CD4-positive, alpha-beta memory T cell (primary cell): ENCODE results near the gene DENND5B. TPM values are rescaled to one million over a fixed set of nuclear protein-coding genes. Genes with fewer than 3 reads are reported as not detected.

Source experiments
- CTCF ChIA-PET: fragments of 350-600 bp; sonication (Branson Sonifier 250); formaldehyde crosslinking; loops from one replicate; lab custom pipeline; 2021; ENCODE audit warnings: inconsistent platforms; ENCODE audit not compliant: partially characterized antibody; lab: Charles Lee
- POLR2A ChIA-PET: fragments of 350-600 bp; sonication (Branson Sonifier 250); formaldehyde crosslinking; loops from one replicate; lab custom pipeline; 2021; ENCODE audit not compliant: partially characterized antibody; lab: Charles Lee
- DNase-seq, 5 donors: peaks; one replicate each; pipeline versions ENCODE4 v3.0.0 to v3.0.0-alpha.2; 2020 to 2022; ENCODE audit warnings: mixed read lengths in 1 of 5
- H3K27ac ChIP-seq: one replicate; pipeline ENCODE4 v1.7.0; 2013; ENCODE audit warnings: low read depth, low read length
- H3K27me3 ChIP-seq: 2 replicates; pipeline ENCODE4 v1.7.0; 2013; ENCODE audit warnings: mild to moderate bottlenecking, low read length, moderate library complexity; ENCODE audit not compliant: insufficient read depth
- H3K36me3 ChIP-seq: 2 replicates; pipeline ENCODE4 v1.7.0; 2013; ENCODE audit warnings: mild to moderate bottlenecking, low read length, moderate library complexity; ENCODE audit not compliant: insufficient read depth
- H3K4me1 ChIP-seq: 2 replicates; pipeline ENCODE4 v1.7.0; 2013; ENCODE audit warnings: mild to moderate bottlenecking, low read length, moderate library complexity; ENCODE audit not compliant: insufficient read depth
- H3K4me3 ChIP-seq, 2 donors: one replicate each; pipeline ENCODE4 v1.7.0; 2013; ENCODE audit warnings: low read length in 2 of 2, mild to moderate bottlenecking in 1 of 2
- H3K9me3 ChIP-seq, 2 donors: one replicate each; pipeline ENCODE4 v1.7.0; 2013; ENCODE audit warnings: low read length in 2 of 2, control low read depth in 1 of 2; ENCODE audit not compliant: control insufficient read depth in 1 of 2
- H3K27ac Mint-ChIP-seq, 7 donors: one replicate each; pipeline ENCODE4 v1.8.0; 2020 to 2021; ENCODE audit warnings: mixed read lengths in 7 of 7, mild to moderate bottlenecking in 6 of 7, inconsistent platforms in 3 of 7, moderate library complexity in 3 of 7
- H3K27me3 Mint-ChIP-seq, 2 donors: one replicate each; pipeline ENCODE4 v1.8.0; 2020 to 2021; ENCODE audit warnings: mixed read lengths in 2 of 2
- H3K36me3 Mint-ChIP-seq, 2 donors: one replicate each; pipeline ENCODE4 v1.8.0; 2020 to 2021; ENCODE audit warnings: mixed read lengths in 2 of 2, inconsistent platforms in 1 of 2, mild to moderate bottlenecking in 1 of 2
- H3K4me1 Mint-ChIP-seq, 4 donors: one replicate each; pipeline ENCODE4 v1.8.0; 2020 to 2021; ENCODE audit warnings: mixed read lengths in 4 of 4, mild to moderate bottlenecking in 1 of 4
- H3K4me3 Mint-ChIP-seq, 8 donors: one replicate each; pipeline ENCODE4 v1.8.0; 2020 to 2021; ENCODE audit warnings: mixed read lengths in 8 of 8, mild to moderate bottlenecking in 7 of 8, moderate library complexity in 6 of 8, inconsistent platforms in 3 of 8
- H3K9me3 Mint-ChIP-seq, 8 donors: one replicate each; pipeline ENCODE4 v1.8.0; 2020 to 2021; ENCODE audit warnings: mixed read lengths in 8 of 8, mild to moderate bottlenecking in 5 of 8, inconsistent platforms in 3 of 8, moderate library complexity in 1 of 8
- intact Hi-C: fragments of 100-400 bp; cut with micrococcal nuclease; formaldehyde crosslinking; loops from one replicate; pipeline ENCODE4 v1.15.1; 2023
- polyA plus RNA-seq, 2 donors: library from polyadenylated mRNA; unstranded; fragments of 300-500 nt; fragmentation: Illumina TruSeq; gene quantifications; one replicate each; pipeline ENCODE4 v1.2.3, GENCODE V29; 2021
- total RNA-seq, 2 experiments: library from RNA; stranded (reverse); gene quantifications; one replicate each; pipeline ENCODE4 v1.2.3, GENCODE V29; 2021

The DENND5B gene
- total and polyA plus RNA-seq, 4 experiments from 2014 or later = 0.60 TPM; not detected in 3

DNA sequence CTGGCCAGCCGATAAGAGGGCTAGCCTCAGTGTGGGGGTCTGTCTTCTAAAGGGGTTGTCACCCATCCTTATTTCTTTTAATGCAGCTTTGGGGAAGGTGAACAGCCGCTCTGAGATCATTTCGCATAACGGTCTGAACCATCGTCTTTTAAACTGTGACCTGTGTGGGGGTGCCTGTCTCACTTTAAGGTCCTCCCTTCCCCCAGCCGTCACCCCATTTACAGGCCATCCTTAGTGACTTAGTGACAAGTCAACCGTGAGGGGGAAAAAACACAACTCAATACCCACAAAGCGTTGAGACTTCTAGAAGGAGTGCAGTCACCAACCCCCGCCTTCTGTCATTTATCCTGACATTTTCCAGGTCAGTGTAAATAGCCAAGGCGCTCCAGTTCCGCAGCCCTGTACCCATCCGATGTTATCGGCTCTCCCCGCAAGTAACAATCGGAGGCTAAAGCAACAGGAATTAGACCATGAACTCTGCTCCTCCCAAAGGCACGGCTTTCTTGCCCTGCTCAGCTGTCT, 505 bp upstream of the DENND5B start:
- no peak for DNase-seq
- Mint-ChIP-seq H3K4me1 (peaks cover 10 to 19% (median 11%) of the 10 kb centered on the region in 4 donors), H3K36me3 (no peaks in the 10 kb centered on the region), H3K27ac (peak overlapping the region in 1 of 7 donors; percentile 42), H3K4me3 (peak overlapping the region; percentile 79 to 87 (median 84)), H3K27me3 (peaks cover 45% of the 10 kb centered on the region in 2 donors), H3K9me3 (peaks cover 0 to 7% (median 1%) of the 10 kb centered on the region in 8 donors)
- H3K4me1 ChIP-seq = peaks cover 5% of the 10 kb centered on the region
- H3K27ac ChIP-seq = no peak overlapping the region
- no peaks in the 10 kb centered on the region for H3K9me3 ChIP-seq
- H3K27me3 ChIP-seq = peaks cover 23% of the 10 kb centered on the region
- POLR2A ChIA-PET = no interaction called here
- intact Hi-C loops = no loop called here
- no peak overlapping the region for H3K4me3 ChIP-seq
- CTCF ChIA-PET = no interaction called here
- no peaks in the 10 kb centered on the region for H3K36me3 ChIP-seq

DNA sequence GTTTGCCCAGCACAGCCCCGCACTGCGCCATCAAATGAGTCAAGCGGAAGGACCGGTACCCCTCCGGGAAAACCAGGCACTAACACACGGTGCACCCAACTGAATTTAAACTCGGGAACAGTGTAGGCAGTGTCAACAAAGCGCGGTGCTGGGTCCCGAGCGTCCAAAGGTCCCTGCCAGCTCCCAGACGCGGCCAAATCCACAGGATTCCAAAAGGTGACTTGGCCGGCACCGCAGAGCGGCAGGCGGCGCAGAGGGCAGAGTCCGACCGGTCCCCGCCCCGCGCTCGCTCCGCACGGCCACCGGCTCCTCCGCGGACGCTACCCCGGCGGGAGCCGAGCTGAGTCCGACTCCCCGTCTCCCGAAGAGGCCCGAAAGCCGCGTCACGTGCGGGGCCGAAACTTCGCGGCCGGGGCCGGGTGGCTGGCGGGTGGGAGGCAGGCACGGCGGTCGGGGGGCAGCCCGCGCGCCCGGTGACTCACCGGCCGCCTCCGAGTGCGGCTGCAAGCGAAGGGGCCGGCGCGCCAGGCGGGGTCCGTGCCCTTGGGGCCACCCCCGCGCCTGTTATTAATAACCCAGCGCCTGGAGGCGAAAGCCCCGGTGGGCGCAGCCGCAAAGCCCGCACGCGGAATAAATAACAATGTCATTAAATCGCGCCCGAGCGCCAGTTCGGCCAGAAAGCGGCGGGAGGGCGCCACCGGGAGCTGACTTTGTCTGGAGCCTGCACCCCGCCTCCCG, 863 bp downstream of the DENND5B start:
- Mint-ChIP-seq H3K27me3 (peaks cover 44 to 47% of the 10 kb centered on the region in 2 donors), H3K9me3 (peaks cover 0 to 7% (median 1%) of the 10 kb centered on the region in 8 donors), H3K4me3 (peak overlapping the region; percentile 78 to 89 (median 84)), H3K27ac (peak overlapping the region in 1 of 7 donors; percentile 24), H3K36me3 (no peaks in the 10 kb centered on the region), H3K4me1 (peaks cover 10 to 19% (median 11%) of the 10 kb centered on the region in 4 donors)
- H3K4me1 ChIP-seq = peaks cover 5% of the 10 kb centered on the region
- H3K27me3 ChIP-seq = peaks cover 23% of the 10 kb centered on the region
- DNase-seq = peak in 2 of 5 donors; percentile 0 to 2
- no peaks in the 10 kb centered on the region for H3K36me3 ChIP-seq
- ChIA-PET CTCF (interaction anchor here (0.6 kb wide), 1 partner anchor 12 kb away, joined by 3 read pairs; no protein-coding TSS in a partner anchor), POLR2A (interaction anchor here (1.1 kb wide), 1 partner anchor 63 kb away, joined by 4 read pairs; no protein-coding TSS in a partner anchor)
- H3K9me3 ChIP-seq = no peaks in the 10 kb centered on the region
- H3K4me3 ChIP-seq = peak overlapping the region; percentile 17 to 38
- H3K27ac ChIP-seq = no peak overlapping the region
- intact Hi-C loops = no loop called here

DNA sequence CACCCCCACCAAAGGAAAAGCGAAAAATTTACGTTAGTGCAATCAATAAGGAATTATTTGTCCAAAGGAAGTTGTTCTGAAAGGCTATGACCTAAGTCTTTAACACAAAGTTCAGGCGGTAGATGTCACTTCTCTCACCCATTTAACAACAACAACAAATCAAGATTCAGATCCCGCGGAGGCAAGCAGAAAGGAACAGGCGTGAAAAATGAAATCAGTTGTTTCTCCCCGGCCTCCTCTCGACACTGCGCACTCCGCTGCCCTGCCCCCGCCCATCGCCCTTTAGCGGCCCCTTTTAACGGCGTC, 1.4 kb downstream of the DENND5B start:
- CTCF ChIA-PET = no interaction called here
- Histone ChIP-seq H3K4me3 (peak overlapping the region; percentile 17 to 38), H3K27me3 (peaks cover 23% of the 10 kb centered on the region), H3K4me1 (peaks cover 5% of the 10 kb centered on the region), H3K36me3 (no peaks in the 10 kb centered on the region), H3K27ac (no peak overlapping the region), H3K9me3 (no peaks in the 10 kb centered on the region)
- no peak for DNase-seq
- Mint-ChIP-seq H3K4me1 (peaks cover 10 to 19% (median 11%) of the 10 kb centered on the region in 4 donors), H3K27ac (peak overlapping the region in 1 of 7 donors; percentile 24), H3K9me3 (peaks cover 0 to 7% (median 1%) of the 10 kb centered on the region in 8 donors), H3K4me3 (peak overlapping the region; percentile 78 to 89 (median 84)), H3K27me3 (peaks cover 44 to 51% of the 10 kb centered on the region in 2 donors), H3K36me3 (no peaks in the 10 kb centered on the region)
- POLR2A ChIA-PET = no interaction called here
- intact Hi-C loops = no loop called here

DNA sequence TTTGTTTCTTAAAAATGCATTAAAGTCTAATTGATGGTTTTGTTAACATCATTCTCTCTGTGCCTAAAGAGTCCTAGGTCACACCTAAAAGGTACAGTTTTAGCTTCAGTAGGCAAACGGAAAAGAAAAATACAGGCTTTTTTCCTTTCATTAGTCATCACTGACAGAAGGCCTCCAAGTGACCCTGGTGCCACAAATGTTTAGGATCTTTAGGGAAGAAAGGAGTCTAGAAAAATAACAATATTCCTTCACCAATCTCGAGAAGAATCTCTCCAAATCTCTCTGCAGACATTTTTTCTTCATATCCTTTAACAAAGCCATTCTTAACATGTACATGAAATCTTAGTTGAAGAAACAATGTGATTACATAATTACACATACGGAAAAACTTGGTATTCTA, 2.0 kb downstream of the DENND5B start:
- POLR2A ChIA-PET = no interaction called here
- peaks cover 5% of the 10 kb centered on the region for H3K4me1 ChIP-seq
- no peak overlapping the region for H3K27ac ChIP-seq

DNA sequence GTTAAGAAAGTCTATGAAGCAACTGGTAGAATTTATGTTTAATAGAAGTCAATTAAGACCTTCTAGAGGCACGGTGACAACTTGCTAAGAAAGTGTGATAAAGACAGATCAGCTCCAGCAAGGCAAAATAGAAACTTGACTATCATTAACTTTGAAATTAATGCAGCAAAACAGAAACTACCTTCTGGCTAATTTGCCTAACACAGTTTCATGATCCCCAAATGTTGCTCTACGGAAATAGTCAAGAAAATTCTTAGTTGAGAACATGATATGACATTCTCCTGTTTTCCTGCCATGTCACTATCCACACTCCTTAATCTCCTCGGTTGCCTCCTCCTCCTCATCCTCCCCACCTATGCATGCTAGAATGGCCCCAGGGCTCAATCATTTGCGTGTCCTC, 4.2 kb downstream of the DENND5B start:
- no peak for DNase-seq
- H3K27ac ChIP-seq = no peak overlapping the region
- CTCF ChIA-PET = no interaction called here
- no peaks in the 10 kb centered on the region for H3K9me3 ChIP-seq
- Mint-ChIP-seq H3K36me3 (no peaks in the 10 kb centered on the region), H3K9me3 (peaks cover 0 to 9% (median 1%) of the 10 kb centered on the region in 8 donors), H3K27ac (no peak overlapping the region), H3K4me1 (peaks cover 7 to 14% (median 10%) of the 10 kb centered on the region in 4 donors), H3K4me3 (no peak overlapping the region), H3K27me3 (peaks cover 31 to 45% of the 10 kb centered on the region in 2 donors)
- no peak overlapping the region for H3K4me3 ChIP-seq
- intact Hi-C loops = no loop called here
- no peaks in the 10 kb centered on the region for H3K36me3 ChIP-seq
- POLR2A ChIA-PET = no interaction called here
- H3K27me3 ChIP-seq = peaks cover 18% of the 10 kb centered on the region
- peaks cover 5% of the 10 kb centered on the region for H3K4me1 ChIP-seq

More for the DNA sequence above, 2.0 kb downstream of the DENND5B start:
- Histone ChIP-seq H3K9me3 (no peaks in the 10 kb centered on the region), H3K4me3 (no peak overlapping the region), H3K36me3 (no peaks in the 10 kb centered on the region), H3K27me3 (peaks cover 23% of the 10 kb centered on the region)
- Mint-ChIP-seq H3K4me1 (peaks cover 10 to 19% (median 11%) of the 10 kb centered on the region in 4 donors), H3K27ac (no peak overlapping the region), H3K9me3 (peaks cover 0 to 9% (median 1%) of the 10 kb centered on the region in 8 donors), H3K36me3 (no peaks in the 10 kb centered on the region), H3K27me3 (peaks cover 41 to 47% of the 10 kb centered on the region in 2 donors), H3K4me3 (peak overlapping the region; percentile 34 to 89 (median 84))
- no peak for DNase-seq
- intact Hi-C loops = no loop called here
- CTCF ChIA-PET = no interaction called here

DNA sequence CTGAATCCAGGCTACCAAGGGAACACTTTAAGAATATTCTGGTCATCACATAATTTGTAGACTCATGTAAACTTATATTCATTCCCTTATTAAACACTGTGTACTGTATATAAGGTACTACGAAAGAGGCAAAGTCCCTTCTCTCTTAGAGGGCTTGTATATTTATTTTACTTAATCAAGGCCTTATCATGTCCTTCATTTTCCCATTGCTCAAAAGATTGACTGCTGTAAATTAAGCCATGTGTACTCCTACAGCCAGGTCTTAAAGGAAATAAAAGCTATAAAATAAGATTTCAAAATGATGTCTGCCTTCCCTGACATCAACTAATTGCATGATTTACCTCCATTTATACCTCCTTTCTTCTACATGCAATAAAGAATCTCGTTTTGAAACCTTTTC, 5.0 kb downstream of the DENND5B start:
- Mint-ChIP-seq H3K4me1 (peaks cover 3 to 9% (median 5%) of the 10 kb centered on the region in 4 donors), H3K36me3 (no peaks in the 10 kb centered on the region), H3K27ac (no peak overlapping the region), H3K27me3 (peaks cover 28 to 41% of the 10 kb centered on the region in 2 donors), H3K4me3 (no peak overlapping the region), H3K9me3 (peaks cover 0 to 9% (median 1%) of the 10 kb centered on the region in 8 donors)
- Histone ChIP-seq H3K4me3 (no peak overlapping the region), H3K4me1 (no peaks in the 10 kb centered on the region), H3K9me3 (no peaks in the 10 kb centered on the region), H3K27ac (no peak overlapping the region), H3K36me3 (no peaks in the 10 kb centered on the region), H3K27me3 (peaks cover 13% of the 10 kb centered on the region)
- intact Hi-C loops = no loop called here
- CTCF ChIA-PET = no interaction called here
- no peak for DNase-seq
- POLR2A ChIA-PET = no interaction called here

DNA sequence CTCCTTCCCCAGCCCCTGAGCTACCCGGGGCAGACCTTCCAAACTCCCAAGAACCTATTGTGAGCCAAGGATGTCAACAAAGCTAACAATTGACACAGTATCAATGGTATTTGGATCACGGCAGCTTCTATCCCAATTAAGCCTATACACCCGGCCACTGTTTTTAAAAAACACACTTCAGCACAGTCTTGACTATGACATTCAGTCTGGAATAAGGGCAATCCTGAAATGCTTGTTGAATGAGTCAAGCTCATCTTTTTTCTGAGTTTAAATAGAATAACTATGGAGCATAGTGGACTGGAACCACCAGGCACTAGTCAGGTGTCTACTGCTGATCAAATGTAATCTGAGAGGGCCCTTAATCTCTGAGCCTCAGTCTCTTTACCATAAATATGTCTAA, 5.7 kb downstream of the DENND5B start:
- H3K27ac ChIP-seq = no peak overlapping the region
- Mint-ChIP-seq H3K36me3 (no peaks in the 10 kb centered on the region), H3K27me3 (peaks cover 28 to 41% of the 10 kb centered on the region in 2 donors), H3K4me1 (peaks cover 3 to 9% (median 5%) of the 10 kb centered on the region in 4 donors), H3K27ac (no peak overlapping the region), H3K4me3 (no peak overlapping the region), H3K9me3 (peaks cover 0 to 9% (median 1%) of the 10 kb centered on the region in 8 donors)
- no peaks in the 10 kb centered on the region for H3K4me1 ChIP-seq
- no peaks in the 10 kb centered on the region for H3K9me3 ChIP-seq
- no peaks in the 10 kb centered on the region for H3K36me3 ChIP-seq
- H3K27me3 ChIP-seq = peaks cover 13% of the 10 kb centered on the region
- intact Hi-C loops = no loop called here
- no peak for DNase-seq
- POLR2A ChIA-PET = no interaction called here
- CTCF ChIA-PET = no interaction called here
- H3K4me3 ChIP-seq = no peak overlapping the region
